Measurements from ENCODE around the gene KIF26A.

Gene KIF26A

GRCh38 chr14:104142946-104143470 is 4.6 kb downstream of the KIF26A start:
- Histone ChIP-seq H3K27ac (ENCODE audit: low read depth, low read length) (no peak overlapping the region), H3K4me3 (ENCODE audit: low read length) (no peak overlapping the region), H3K9ac (ENCODE audit: low read depth, low read length) (no peak overlapping the region), H3K4me1 (ENCODE audit: insufficient read depth, low read length) (peaks cover 10% of the 10 kb centered on the region), H3K36me3 (ENCODE audit: insufficient read depth, low read length) (0 out of 2 replicates have a peak, but pooled peaks cover 10% of the 10 kb centered on the region), H3K9me3 (ENCODE audit: insufficient read depth, low read depth, low read length) (no peaks in the 10 kb centered on the region), H3K27me3 (ENCODE audit: insufficient read depth, low read length) (peaks cover 4% of the 10 kb centered on the region; the same call in 1 of the 2 replicates)
- WGBS: 94% methylated on average over 16 of the region's 16 CpGs

DNA sequence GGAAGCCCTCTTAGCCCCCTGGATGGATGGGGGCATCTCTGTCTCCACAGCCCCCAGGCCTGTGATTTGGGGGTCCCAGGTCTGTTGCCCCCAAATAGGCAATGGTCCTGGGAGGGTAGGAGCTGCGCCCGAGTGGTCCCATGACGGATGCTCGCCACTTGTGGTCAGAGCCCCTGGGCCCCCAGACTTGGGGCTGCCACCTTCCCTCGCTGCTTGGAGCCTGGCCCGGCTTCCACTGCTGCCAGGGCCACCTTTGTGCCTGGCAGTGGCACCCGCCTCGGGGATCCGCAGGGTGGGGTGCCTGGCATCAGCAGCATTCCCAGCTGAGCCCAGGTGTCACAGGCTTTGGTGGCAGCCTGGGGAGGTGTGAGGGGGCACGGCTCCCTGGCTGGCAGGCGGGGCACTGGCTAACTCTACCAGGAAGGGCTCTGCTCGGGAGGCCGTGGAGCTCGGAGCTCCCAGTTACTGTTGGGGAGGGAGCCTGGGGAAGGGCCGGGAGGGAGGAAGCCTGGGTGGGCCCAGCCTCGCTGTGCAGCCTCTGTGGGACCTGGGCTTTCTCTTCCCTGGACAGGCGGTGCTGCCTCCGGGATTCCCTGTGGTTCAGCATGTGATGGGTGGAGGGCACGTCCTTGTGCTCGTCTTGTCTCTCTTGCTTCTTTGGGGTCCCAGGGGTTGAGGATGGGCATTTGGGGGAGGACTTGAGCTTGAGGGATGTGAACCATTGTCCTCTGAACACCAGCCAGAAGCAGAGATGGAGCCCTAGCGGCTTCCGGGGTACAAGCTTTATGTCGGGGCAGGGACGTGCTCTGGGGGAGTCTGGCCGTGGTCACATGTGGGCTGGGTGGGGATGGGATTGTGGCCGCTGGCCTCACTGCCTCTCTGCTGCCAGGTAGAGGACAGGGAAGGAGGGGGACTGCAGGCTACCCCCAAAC is 5.4 kb downstream of the KIF26A start:
- Histone ChIP-seq H3K27ac (ENCODE audit: low read depth, low read length) (no peak overlapping the region), H3K4me1 (ENCODE audit: insufficient read depth, low read length) (peaks cover 14% of the 10 kb centered on the region), H3K36me3 (ENCODE audit: insufficient read depth, low read length) (0 out of 2 replicates have a peak, but pooled peaks cover 10% of the 10 kb centered on the region), H3K4me3 (ENCODE audit: low read length) (no peak overlapping the region), H3K27me3 (ENCODE audit: insufficient read depth, low read length) (peaks cover 4% of the 10 kb centered on the region; the same call in 1 of the 2 replicates), H3K9me3 (ENCODE audit: insufficient read depth, low read depth, low read length) (no peaks in the 10 kb centered on the region), H3K9ac (ENCODE audit: low read depth, low read length) (no peak overlapping the region)
- WGBS: 93% methylated on average over 25 of the region's 26 CpGs

DNA sequence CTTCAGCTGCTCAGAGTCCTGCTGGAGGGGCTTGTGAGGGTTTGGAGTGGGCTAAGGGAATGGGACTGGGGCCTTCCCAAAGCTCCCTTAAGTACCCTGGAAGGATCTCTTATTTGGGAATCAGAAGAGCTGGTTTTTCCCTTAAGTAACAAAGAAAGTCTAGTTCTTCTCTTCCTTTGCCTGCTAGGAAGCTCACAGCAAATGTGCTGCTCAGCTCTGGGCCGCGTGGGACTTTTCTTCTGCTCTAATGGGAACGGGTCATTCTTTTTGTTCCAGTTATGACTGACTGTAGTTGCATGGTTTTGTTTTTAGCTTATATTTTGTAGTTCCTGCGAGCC is 6.0 kb downstream of the KIF26A start:
- Histone ChIP-seq H3K4me1 (ENCODE audit: insufficient read depth, low read length) (peaks cover 19% of the 10 kb centered on the region), H3K9me3 (ENCODE audit: insufficient read depth, low read depth, low read length) (no peaks in the 10 kb centered on the region), H3K4me3 (ENCODE audit: low read length) (no peak overlapping the region), H3K36me3 (ENCODE audit: insufficient read depth, low read length) (0 out of 2 replicates have a peak, but pooled peaks cover 10% of the 10 kb centered on the region), H3K27ac (ENCODE audit: low read depth, low read length) (no peak overlapping the region), H3K9ac (ENCODE audit: low read depth, low read length) (no peak overlapping the region), H3K27me3 (ENCODE audit: insufficient read depth, low read length) (no peaks in the 10 kb centered on the region)
- WGBS: 92% methylated on average over 4 of the region's 4 CpGs

GRCh38 chr14:104144911-104145825 is 6.8 kb downstream of the KIF26A start:
- no peak overlapping the region for H3K9ac ChIP-seq (ENCODE audit: low read depth, low read length)
- H3K4me3 ChIP-seq (ENCODE audit: low read length): no peak overlapping the region

DNA sequence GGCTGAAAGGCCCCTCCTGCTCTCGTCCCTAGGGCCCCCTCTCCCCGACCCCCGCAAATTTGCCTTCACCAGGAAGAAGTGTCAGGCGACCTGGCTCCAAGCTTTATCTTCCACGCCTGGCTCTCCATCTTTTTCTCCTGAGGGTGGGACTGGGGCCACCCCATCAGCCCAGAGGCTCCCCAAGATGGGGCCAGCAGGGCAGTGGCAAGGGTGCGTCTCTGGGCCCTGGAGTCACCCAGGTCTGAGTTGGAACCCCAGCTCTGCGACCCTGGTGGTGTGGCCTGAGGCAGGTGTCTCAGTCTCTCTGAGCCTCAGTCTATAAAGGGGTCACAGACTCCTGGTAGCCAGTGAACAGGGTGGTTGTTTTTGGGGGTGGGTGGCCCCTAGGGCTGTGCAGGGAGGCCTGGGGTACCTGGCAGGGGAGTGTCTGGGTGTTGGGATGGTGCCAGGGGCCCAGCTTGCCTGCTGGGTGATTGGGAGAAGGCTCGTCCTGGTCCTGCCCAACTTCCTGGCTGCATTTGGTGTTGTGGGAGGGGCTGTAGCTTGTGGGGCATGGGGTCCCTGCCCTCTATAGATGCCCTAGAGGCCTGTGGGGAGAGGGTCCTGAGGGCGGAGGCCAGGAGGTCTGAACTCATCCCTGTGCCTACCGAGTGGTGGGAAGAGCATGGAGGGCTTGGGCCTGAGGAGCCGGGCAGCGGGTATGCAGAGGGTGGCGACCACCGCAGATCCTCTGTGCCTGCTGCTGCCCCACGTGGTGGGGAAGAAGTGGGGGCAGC is 7.6 kb downstream of the KIF26A start:
- H3K27me3 ChIP-seq (ENCODE audit: insufficient read depth, low read length): no peaks in the 10 kb centered on the region
- H3K36me3 ChIP-seq (ENCODE audit: insufficient read depth, low read length): 0 out of 2 replicates have a peak, but pooled peaks cover 10% of the 10 kb centered on the region
- H3K9ac ChIP-seq (ENCODE audit: low read depth, low read length): no peak overlapping the region
- no peak overlapping the region for H3K27ac ChIP-seq (ENCODE audit: low read depth, low read length)
- peaks cover 22% of the 10 kb centered on the region for H3K4me1 ChIP-seq (ENCODE audit: insufficient read depth, low read length)
- no peaks in the 10 kb centered on the region for H3K9me3 ChIP-seq (ENCODE audit: insufficient read depth, low read depth, low read length)
- no peak overlapping the region for H3K4me3 ChIP-seq (ENCODE audit: low read length)
- WGBS: 86% methylated on average over 15 of the region's 15 CpGs

More at GRCh38 chr14:104144911-104145825, 6.8 kb downstream of the KIF26A start:
- Histone ChIP-seq H3K27ac (ENCODE audit: low read depth, low read length) (no peak overlapping the region), H3K36me3 (ENCODE audit: insufficient read depth, low read length) (0 out of 2 replicates have a peak, but pooled peaks cover 10% of the 10 kb centered on the region), H3K9me3 (ENCODE audit: insufficient read depth, low read depth, low read length) (no peaks in the 10 kb centered on the region), H3K4me1 (ENCODE audit: insufficient read depth, low read length) (peaks cover 20% of the 10 kb centered on the region), H3K27me3 (ENCODE audit: insufficient read depth, low read length) (no peaks in the 10 kb centered on the region)
- 94% methylated on average over 37 of the region's 37 CpGs for WGBS

GRCh38 chr14:104146651-104147345 is 8.4 kb downstream of the KIF26A start:
- 94% methylated on average over 22 of the region's 22 CpGs for WGBS
- H3K27ac ChIP-seq (ENCODE audit: low read depth, low read length): no peak overlapping the region
- H3K4me1 ChIP-seq (ENCODE audit: insufficient read depth, low read length): peaks cover 23% of the 10 kb centered on the region
- 0 out of 2 replicates have a peak, but pooled peaks cover 8% of the 10 kb centered on the region for H3K36me3 ChIP-seq (ENCODE audit: insufficient read depth, low read length)
- H3K4me3 ChIP-seq (ENCODE audit: low read length): no peak overlapping the region
- H3K9ac ChIP-seq (ENCODE audit: low read depth, low read length): no peak overlapping the region
- no peaks in the 10 kb centered on the region for H3K9me3 ChIP-seq (ENCODE audit: insufficient read depth, low read depth, low read length)
- no peaks in the 10 kb centered on the region for H3K27me3 ChIP-seq (ENCODE audit: insufficient read depth, low read length)

DNA sequence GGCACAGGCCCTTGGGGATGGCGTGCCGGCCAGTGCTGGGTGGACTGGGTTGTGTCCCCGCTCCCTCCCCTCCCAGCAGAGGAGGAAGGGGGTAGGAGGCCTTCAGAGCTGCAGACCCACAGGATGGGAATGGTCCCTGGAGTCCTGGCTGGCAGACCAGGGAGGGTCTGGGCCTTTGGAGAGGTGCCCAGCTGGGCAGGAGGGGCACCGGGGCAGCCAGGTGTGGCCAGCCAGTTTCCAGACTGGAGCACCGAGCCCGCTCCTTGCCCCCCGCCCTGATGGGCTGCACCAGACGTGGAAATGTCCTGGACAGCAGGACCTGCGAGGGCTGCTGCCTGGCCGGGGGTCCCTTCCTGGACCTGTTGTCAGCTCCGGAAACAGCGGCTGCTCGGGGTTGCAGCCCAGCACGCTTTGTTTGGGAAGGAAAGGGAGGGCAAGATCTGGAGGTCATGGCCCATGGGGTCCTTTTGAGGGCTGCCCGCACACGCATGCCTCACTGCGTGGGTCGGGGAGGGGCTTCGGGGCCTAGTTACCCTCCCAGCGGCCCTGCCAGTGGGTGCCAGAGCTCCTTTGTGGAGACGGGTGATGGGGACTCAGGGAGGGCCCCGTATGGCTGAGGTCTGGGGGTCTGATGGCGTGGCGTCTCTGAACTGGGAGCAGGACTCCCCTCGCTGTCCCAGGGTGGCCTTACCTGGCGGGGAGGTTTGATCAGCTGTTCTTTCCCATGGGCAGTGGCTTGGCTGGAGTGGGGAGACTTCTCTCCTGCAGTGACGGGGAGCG is 9.1 kb downstream of the KIF26A start:
- peak overlapping the region; percentile 51; the same call in 1 of the 2 replicates for H3K27ac ChIP-seq (ENCODE audit: low read depth, low read length)
- no peaks in the 10 kb centered on the region for H3K9me3 ChIP-seq (ENCODE audit: insufficient read depth, low read depth, low read length)
- H3K4me3 ChIP-seq (ENCODE audit: low read length): no peak overlapping the region
- no peaks in the 10 kb centered on the region for H3K27me3 ChIP-seq (ENCODE audit: insufficient read depth, low read length)
- 80% methylated on average over 28 of the region's 28 CpGs for WGBS
- H3K9ac ChIP-seq (ENCODE audit: low read depth, low read length): 0 out of 2 replicates have a peak overlapping the region, but pooled peaks have one; percentile 16
- H3K36me3 ChIP-seq (ENCODE audit: insufficient read depth, low read length): peaks cover 12% of the 10 kb centered on the region
- H3K4me1 ChIP-seq (ENCODE audit: insufficient read depth, low read length): peaks cover 23% of the 10 kb centered on the region

DNA sequence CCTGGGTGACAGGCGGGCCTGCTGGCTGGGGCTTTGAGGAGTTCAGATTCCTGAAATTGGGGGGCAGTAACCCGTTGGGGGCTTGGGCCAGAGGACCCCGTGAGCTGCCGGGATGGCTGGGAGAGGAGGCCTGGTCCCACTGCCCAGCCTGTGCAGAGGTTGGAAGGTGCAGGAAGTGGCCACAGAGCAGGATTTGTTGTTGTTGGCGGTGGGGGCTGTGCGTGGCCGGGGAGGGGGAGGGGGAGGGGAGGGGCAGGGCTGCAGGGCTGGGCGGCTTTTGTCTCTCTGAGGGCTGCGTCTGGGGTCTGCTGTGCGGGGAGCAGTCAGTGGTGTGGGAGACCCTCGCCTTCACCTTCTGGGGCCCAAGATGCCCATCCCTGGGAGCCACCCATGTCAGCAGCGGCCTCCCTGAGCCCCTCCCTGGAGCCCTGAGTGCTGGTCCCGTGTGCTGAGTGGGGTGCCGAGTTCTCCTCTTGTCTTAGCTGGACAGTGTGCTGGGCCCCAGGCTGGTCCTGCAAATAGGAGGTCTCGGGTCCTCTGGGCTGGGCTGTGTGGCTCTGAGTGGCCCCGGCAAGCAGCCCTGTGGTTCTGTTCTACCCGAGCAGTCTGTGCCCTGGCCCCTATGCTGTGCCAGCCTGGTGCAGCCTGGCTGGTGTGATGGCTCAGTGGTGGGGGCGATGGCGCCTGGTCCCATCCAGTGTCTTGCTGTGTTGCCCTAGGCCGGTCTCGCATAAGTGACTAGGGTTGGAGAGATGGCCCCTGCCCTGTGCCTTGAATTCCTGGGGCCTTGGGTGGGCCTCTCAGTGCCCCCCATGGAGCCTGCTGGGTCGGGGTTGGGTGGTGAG is 10.3 kb downstream of the KIF26A start:
- Histone ChIP-seq H3K4me1 (ENCODE audit: insufficient read depth, low read length) (peaks cover 23% of the 10 kb centered on the region), H3K27me3 (ENCODE audit: insufficient read depth, low read length) (no peaks in the 10 kb centered on the region), H3K4me3 (ENCODE audit: low read length) (no peak overlapping the region), H3K27ac (ENCODE audit: low read depth, low read length) (peak overlapping the region; percentile 90; the same call in 1 of the 2 replicates), H3K9ac (ENCODE audit: low read depth, low read length) (no peak overlapping the region), H3K9me3 (ENCODE audit: insufficient read depth, low read depth, low read length) (no peaks in the 10 kb centered on the region), H3K36me3 (ENCODE audit: insufficient read depth, low read length) (peaks cover 10% of the 10 kb centered on the region)
- WGBS: 47% methylated on average over 22 of the region's 22 CpGs

GRCh38 chr14:104149278-104149595 is 10.8 kb downstream of the KIF26A start:
- Histone ChIP-seq H3K4me3 (ENCODE audit: low read length) (no peak overlapping the region), H3K27me3 (ENCODE audit: insufficient read depth, low read length) (no peaks in the 10 kb centered on the region), H3K4me1 (ENCODE audit: insufficient read depth, low read length) (peaks cover 23% of the 10 kb centered on the region), H3K9me3 (ENCODE audit: insufficient read depth, low read depth, low read length) (no peaks in the 10 kb centered on the region), H3K9ac (ENCODE audit: low read depth, low read length) (peak overlapping the region; percentile 33; the same call in 1 of the 2 replicates), H3K36me3 (ENCODE audit: insufficient read depth, low read length) (peaks cover 10% of the 10 kb centered on the region), H3K27ac (ENCODE audit: low read depth, low read length) (peak overlapping the region; percentile 90; the same call in 1 of the 2 replicates)
- WGBS: 62% methylated on average over 11 of the region's 11 CpGs
